GM12892 (cell line): Measurements from ENCODE around the gene JAK1.

Experiments used
- POLR2A ChIP-seq: IDR thresholded peaks from 2 replicates; pipeline ENCODE4 v1.6.1; 2011; ENCODE audit warnings: low read depth, low read length, control low read depth
- POLR2AphosphoS5 ChIP-seq: IDR thresholded peaks from 2 replicates; pipeline ENCODE4 v1.6.1; 2011; ENCODE audit warnings: low read depth, low read length, control low read depth
- TAF1 ChIP-seq: IDR thresholded peaks from 2 replicates; pipeline ENCODE4 v1.6.1; 2011; ENCODE audit warnings: low read depth, mild to moderate bottlenecking, control low read depth, low read length, borderline replicate concordance

- TF ChIP-seq POLR2A (no peak), POLR2AphosphoS5 (no peak), TAF1 (no peak)
Observed at GRCh38 chr1:64878090-64878489, 88.3 kb downstream of the JAK1 start.
